ENCODE data around the gene WASHC4. TPM values are rescaled to one million over a fixed set of nuclear protein-coding genes. Genes with fewer than 3 reads are reported as not detected.

Gene WASHC4
- total and polyA plus RNA-seq, 2 experiments from 2014 or later = 18.5 to 24.1 TPM

DNA sequence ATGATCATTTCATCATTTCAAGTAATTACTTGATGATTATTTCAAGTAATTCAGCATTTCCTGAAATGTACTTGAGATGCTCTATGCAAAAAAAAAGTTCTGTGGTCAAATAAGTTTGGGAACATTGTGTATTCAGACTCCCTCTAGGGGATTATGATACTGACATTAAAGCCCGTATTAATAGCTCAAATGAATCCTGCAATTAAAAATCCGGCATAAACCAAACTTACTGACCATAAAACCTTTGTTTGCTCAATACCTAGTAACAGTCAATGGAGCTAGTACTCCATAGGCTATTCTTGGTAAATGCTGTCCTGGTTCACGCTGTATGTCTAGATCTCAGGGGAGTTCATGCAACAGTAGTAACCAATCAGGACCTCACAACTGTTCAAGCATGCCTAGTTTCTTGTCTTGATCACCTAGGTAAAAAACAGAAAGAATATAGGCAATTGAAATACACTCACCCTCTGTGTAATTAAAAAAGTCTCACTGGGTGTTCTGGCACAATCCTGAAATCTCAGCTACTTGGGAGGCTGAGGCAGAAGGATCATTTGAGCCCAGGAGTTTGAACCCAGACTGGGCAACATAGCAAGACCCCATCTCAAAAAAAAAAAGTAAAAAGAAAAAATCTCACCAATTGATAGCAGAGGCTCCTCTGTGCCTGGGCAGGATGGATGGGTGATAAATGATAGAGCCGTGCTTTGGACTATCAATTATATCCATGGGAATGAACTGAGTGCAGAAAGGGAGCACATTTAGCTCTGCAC is 37.4 kb upstream of the WASHC4 start:
- H3K4me1 ChIP-seq (ENCODE audit: low read depth) = peaks cover 3% of the 10 kb centered on the region
- H3K9me3 ChIP-seq (ENCODE audit: low read depth) = no peaks in the 10 kb centered on the region
- H3K36me3 ChIP-seq = no peaks in the 10 kb centered on the region
- TF ChIP-seq, protein P1, sequence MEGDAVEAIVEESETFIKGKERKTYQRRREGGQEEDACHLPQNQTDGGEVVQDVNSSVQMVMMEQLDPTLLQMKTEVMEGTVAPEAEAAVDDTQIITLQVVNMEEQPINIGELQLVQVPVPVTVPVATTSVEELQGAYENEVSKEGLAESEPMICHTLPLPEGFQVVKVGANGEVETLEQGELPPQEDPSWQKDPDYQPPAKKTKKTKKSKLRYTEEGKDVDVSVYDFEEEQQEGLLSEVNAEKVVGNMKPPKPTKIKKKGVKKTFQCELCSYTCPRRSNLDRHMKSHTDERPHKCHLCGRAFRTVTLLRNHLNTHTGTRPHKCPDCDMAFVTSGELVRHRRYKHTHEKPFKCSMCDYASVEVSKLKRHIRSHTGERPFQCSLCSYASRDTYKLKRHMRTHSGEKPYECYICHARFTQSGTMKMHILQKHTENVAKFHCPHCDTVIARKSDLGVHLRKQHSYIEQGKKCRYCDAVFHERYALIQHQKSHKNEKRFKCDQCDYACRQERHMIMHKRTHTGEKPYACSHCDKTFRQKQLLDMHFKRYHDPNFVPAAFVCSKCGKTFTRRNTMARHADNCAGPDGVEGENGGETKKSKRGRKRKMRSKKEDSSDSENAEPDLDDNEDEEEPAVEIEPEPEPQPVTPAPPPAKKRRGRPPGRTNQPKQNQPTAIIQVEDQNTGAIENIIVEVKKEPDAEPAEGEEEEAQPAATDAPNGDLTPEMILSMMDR (IDR thresholded peaks at IDR 0.05; ENCODE audit: low read depth, low read length) = no peak
- H3K27me3 ChIP-seq = no peaks in the 10 kb centered on the region
- no peak overlapping the region for H3K27ac ChIP-seq
- DNase-seq (ENCODE audit: low read depth in 1 of 2, low spot score in 1 of 2) = no peak
- H3K4me3 ChIP-seq = no peak overlapping the region

DNA sequence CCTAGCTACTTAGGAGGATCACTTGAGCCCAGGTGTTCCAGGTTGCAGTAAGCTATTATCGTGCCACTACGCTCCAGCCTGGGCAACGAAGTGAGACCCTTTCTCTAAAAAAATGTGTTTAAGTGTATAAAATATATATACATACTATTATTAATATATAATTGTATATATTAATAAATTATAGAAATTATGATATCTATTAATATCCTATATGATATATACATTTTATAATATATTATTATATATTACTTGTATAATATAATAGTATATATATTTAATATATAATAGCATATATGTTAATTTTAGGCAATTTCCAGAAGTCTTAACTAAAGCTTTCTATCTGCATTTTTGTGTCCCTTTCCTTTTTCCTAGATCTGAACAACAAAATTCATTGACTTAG is 35.5 kb upstream of the WASHC4 start:
- Histone ChIP-seq H3K4me1 (ENCODE audit: low read depth) (no peaks in the 10 kb centered on the region), H3K27ac (no peak overlapping the region), H3K36me3 (no peaks in the 10 kb centered on the region), H3K27me3 (no peaks in the 10 kb centered on the region), H3K9me3 (ENCODE audit: low read depth) (no peaks in the 10 kb centered on the region), H3K4me3 (no peak overlapping the region)
- TF ChIP-seq, protein P1 (IDR thresholded peaks at IDR 0.05; ENCODE audit: low read depth, low read length) = no peak
- no peak for DNase-seq (ENCODE audit: low read depth in 1 of 2, low spot score in 1 of 2)

GRCh38 chr12:105072888-105073488 is 34.5 kb upstream of the WASHC4 start:
- H3K4me3 ChIP-seq = no peak overlapping the region
- no peak for DNase-seq (ENCODE audit: low read depth in 1 of 2, low spot score in 1 of 2)

GRCh38 chr12:105076098-105076497 is 31.4 kb upstream of the WASHC4 start:
- DNase-seq (ENCODE audit: low read depth in 1 of 2, low spot score in 1 of 2) = peak in 1 of 2 donors; percentile 79
- TF ChIP-seq, protein P1 (IDR thresholded peaks at IDR 0.05; ENCODE audit: low read depth, low read length) = no peak
- H3K27ac ChIP-seq = no peak overlapping the region
- no peak overlapping the region for H3K4me3 ChIP-seq
- H3K27me3 ChIP-seq = peaks cover 4% of the 10 kb centered on the region
- H3K9me3 ChIP-seq (ENCODE audit: low read depth) = no peaks in the 10 kb centered on the region
- no peaks in the 10 kb centered on the region for H3K36me3 ChIP-seq
- H3K4me1 ChIP-seq (ENCODE audit: low read depth) = no peaks in the 10 kb centered on the region

More at GRCh38 chr12:105072888-105073488, 34.5 kb upstream of the WASHC4 start:
- Histone ChIP-seq H3K36me3 (no peaks in the 10 kb centered on the region), H3K4me1 (ENCODE audit: low read depth) (no peaks in the 10 kb centered on the region), H3K9me3 (ENCODE audit: low read depth) (no peaks in the 10 kb centered on the region), H3K27me3 (no peaks in the 10 kb centered on the region), H3K27ac (no peak overlapping the region)
- TF ChIP-seq, protein P1 (IDR thresholded peaks at IDR 0.05; ENCODE audit: low read depth, low read length) = no peak

GRCh38 chr12:105076913-105077312 is 30.6 kb upstream of the WASHC4 start:
- TF ChIP-seq, protein P1 (IDR thresholded peaks at IDR 0.05; ENCODE audit: low read depth, low read length) = no peak
- no peak for DNase-seq (ENCODE audit: low read depth in 1 of 2, low spot score in 1 of 2)
- H3K36me3 ChIP-seq = no peaks in the 10 kb centered on the region
- H3K4me3 ChIP-seq = no peak overlapping the region
- no peaks in the 10 kb centered on the region for H3K4me1 ChIP-seq (ENCODE audit: low read depth)
- H3K27me3 ChIP-seq = peaks cover 11% of the 10 kb centered on the region
- no peaks in the 10 kb centered on the region for H3K9me3 ChIP-seq (ENCODE audit: low read depth)
- H3K27ac ChIP-seq = no peak overlapping the region
